ENCODE data around the gene ALB. TPM values are rescaled to one million over a fixed set of nuclear protein-coding genes. Genes with fewer than 3 reads are reported as not detected.
A peak's percentile ranks its signal among the peaks of the same experiment; 100 is the strongest.

ALB gene
- total and polyA plus RNA-seq, 2 donors (not counting 1 experiment from before 2014, with no cell fraction given), result 0.03 TPM; not detected in 1

DNA sequence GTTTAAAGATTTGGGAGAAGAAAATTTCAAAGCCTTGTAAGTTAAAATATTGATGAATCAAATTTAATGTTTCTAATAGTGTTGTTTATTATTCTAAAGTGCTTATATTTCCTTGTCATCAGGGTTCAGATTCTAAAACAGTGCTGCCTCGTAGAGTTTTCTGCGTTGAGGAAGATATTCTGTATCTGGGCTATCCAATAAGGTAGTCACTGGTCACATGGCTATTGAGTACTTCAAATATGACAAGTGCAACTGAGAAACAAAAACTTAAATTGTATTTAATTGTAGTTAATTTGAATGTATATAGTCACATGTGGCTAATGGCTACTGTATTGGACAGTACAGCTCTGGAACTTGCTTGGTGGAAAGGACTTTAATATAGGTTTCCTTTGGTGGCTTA is 1.1 kb downstream of the ALB start:
- H3K36me3 ChIP-seq (ENCODE audit: control insufficient read depth, insufficient read depth, low read length), result no peaks in the 10 kb centered on the region
- DNase-seq (ENCODE audit: low read depth in 2 of 2), result no peak
- H3K79me2 ChIP-seq (ENCODE audit: control insufficient read depth, insufficient read depth, low read length), result no peaks in the 10 kb centered on the region
- no peak overlapping the region for H3K9ac ChIP-seq (ENCODE audit: insufficient read depth, low read length)
- H3K4me3 ChIP-seq (replicated peaks in 1 of 4; ENCODE audit: control extremely low read depth in 1 of 4, insufficient read depth in 1 of 4, low read depth in 3 of 4, low read length in 4 of 4), result no peak overlapping the region
- H3K27ac ChIP-seq (ENCODE audit: insufficient read depth, low read length), result no peak overlapping the region
- no peaks in the 10 kb centered on the region for H3K4me1 ChIP-seq (ENCODE audit: control insufficient read depth, extremely low read depth, insufficient read depth, low read length)
- no peaks in the 10 kb centered on the region for H4K20me1 ChIP-seq (ENCODE audit: control insufficient read depth, extremely low read depth, insufficient read depth, low read length)
- H3K4me2 ChIP-seq (ENCODE audit: extremely low read depth, insufficient read depth, low read length), result no peak overlapping the region
- no peak overlapping the region for H2AFZ ChIP-seq (ENCODE audit: low read length)
- no peaks in the 10 kb centered on the region for H3K27me3 ChIP-seq (ENCODE audit: control insufficient read depth, insufficient read depth, low read length)
- TF ChIP-seq, protein P1, sequence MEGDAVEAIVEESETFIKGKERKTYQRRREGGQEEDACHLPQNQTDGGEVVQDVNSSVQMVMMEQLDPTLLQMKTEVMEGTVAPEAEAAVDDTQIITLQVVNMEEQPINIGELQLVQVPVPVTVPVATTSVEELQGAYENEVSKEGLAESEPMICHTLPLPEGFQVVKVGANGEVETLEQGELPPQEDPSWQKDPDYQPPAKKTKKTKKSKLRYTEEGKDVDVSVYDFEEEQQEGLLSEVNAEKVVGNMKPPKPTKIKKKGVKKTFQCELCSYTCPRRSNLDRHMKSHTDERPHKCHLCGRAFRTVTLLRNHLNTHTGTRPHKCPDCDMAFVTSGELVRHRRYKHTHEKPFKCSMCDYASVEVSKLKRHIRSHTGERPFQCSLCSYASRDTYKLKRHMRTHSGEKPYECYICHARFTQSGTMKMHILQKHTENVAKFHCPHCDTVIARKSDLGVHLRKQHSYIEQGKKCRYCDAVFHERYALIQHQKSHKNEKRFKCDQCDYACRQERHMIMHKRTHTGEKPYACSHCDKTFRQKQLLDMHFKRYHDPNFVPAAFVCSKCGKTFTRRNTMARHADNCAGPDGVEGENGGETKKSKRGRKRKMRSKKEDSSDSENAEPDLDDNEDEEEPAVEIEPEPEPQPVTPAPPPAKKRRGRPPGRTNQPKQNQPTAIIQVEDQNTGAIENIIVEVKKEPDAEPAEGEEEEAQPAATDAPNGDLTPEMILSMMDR (conservative IDR thresholded peaks at IDR 0.05 in 1 of 2, IDR thresholded peaks at IDR 0.05 in 1 of 2; ENCODE audit: low read depth in 1 of 2, low read length in 2 of 2), result no peak
- no peak for TF ChIP-seq EZH2 (IDR thresholded peaks at IDR 0.05; ENCODE audit: low read length, missing control alignments)
- H3K9me3 ChIP-seq (ENCODE audit: control insufficient read depth, insufficient read depth, low read depth, low read length), result no peaks in the 10 kb centered on the region

DNA sequence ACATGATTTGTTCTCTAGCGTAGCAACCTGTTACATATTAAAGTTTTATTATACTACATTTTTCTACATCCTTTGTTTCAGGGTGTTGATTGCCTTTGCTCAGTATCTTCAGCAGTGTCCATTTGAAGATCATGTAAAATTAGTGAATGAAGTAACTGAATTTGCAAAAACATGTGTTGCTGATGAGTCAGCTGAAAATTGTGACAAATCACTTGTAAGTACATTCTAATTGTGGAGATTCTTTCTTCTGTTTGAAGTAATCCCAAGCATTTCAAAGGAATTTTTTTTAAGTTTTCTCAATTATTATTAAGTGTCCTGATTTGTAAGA is 2.4 kb downstream of the ALB start:
- Histone ChIP-seq H3K4me1 (ENCODE audit: control insufficient read depth, extremely low read depth, insufficient read depth, low read length) (no peaks in the 10 kb centered on the region), H3K4me2 (ENCODE audit: extremely low read depth, insufficient read depth, low read length) (no peak overlapping the region), H3K27me3 (ENCODE audit: control insufficient read depth, insufficient read depth, low read length) (no peaks in the 10 kb centered on the region), H3K9ac (ENCODE audit: insufficient read depth, low read length) (no peak overlapping the region), H3K27ac (ENCODE audit: insufficient read depth, low read length) (no peak overlapping the region), H4K20me1 (ENCODE audit: control insufficient read depth, extremely low read depth, insufficient read depth, low read length) (no peaks in the 10 kb centered on the region), H3K36me3 (ENCODE audit: control insufficient read depth, insufficient read depth, low read length) (no peaks in the 10 kb centered on the region), H3K4me3 (replicated peaks in 1 of 4; ENCODE audit: control extremely low read depth in 1 of 4, insufficient read depth in 1 of 4, low read depth in 3 of 4, low read length in 4 of 4) (no peak overlapping the region), H2AFZ (ENCODE audit: low read length) (no peak overlapping the region), H3K9me3 (ENCODE audit: control insufficient read depth, insufficient read depth, low read depth, low read length) (no peaks in the 10 kb centered on the region), H3K79me2 (ENCODE audit: control insufficient read depth, insufficient read depth, low read length) (no peaks in the 10 kb centered on the region)
- TF ChIP-seq, protein P1 (conservative IDR thresholded peaks at IDR 0.05 in 1 of 2, IDR thresholded peaks at IDR 0.05 in 1 of 2; ENCODE audit: low read depth in 1 of 2, low read length in 2 of 2), result no peak
- TF ChIP-seq EZH2 (IDR thresholded peaks at IDR 0.05; ENCODE audit: low read length, missing control alignments), result no peak
- peak in 1 of 2 donors; percentile 9 for DNase-seq (ENCODE audit: low read depth in 2 of 2)

DNA sequence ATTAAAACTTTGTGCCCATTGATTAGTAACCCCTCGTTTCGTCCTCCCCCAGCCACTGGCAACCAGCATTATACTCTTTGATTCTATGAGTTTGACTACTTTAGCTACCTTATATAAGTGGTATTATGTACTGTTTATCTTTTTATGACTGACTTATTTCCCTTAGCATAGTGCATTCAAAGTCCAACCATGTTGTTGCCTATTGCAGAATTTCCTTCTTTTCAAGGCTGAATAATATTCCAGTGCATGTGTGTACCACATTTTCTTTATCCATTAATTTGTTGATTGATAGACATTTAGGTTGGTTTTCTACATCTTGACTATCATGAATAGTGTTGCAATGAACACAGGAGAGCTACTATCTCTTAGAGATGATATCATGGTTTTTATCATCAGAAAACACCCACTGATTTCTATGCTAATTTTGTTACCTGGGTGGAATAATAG is 3.2 kb downstream of the ALB start:
- no peaks in the 10 kb centered on the region for H3K4me1 ChIP-seq (ENCODE audit: control insufficient read depth, extremely low read depth, insufficient read depth, low read length)
- no peaks in the 10 kb centered on the region for H3K79me2 ChIP-seq (ENCODE audit: control insufficient read depth, insufficient read depth, low read length)
- H4K20me1 ChIP-seq (ENCODE audit: control insufficient read depth, extremely low read depth, insufficient read depth, low read length), result no peaks in the 10 kb centered on the region
- no peaks in the 10 kb centered on the region for H3K36me3 ChIP-seq (ENCODE audit: control insufficient read depth, insufficient read depth, low read length)
- H3K27me3 ChIP-seq (ENCODE audit: control insufficient read depth, insufficient read depth, low read length), result no peaks in the 10 kb centered on the region
- no peak for TF ChIP-seq EZH2 (IDR thresholded peaks at IDR 0.05; ENCODE audit: low read length, missing control alignments)
- TF ChIP-seq, protein P1 (conservative IDR thresholded peaks at IDR 0.05 in 1 of 2, IDR thresholded peaks at IDR 0.05 in 1 of 2; ENCODE audit: low read depth in 1 of 2, low read length in 2 of 2), result no peak
- no peak overlapping the region for H3K4me3 ChIP-seq (replicated peaks in 1 of 4; ENCODE audit: control extremely low read depth in 1 of 4, insufficient read depth in 1 of 4, low read depth in 3 of 4, low read length in 4 of 4)
- no peak for DNase-seq (ENCODE audit: low read depth in 2 of 2)
- H3K9me3 ChIP-seq (ENCODE audit: control insufficient read depth, insufficient read depth, low read depth, low read length), result no peaks in the 10 kb centered on the region
- no peak overlapping the region for H3K27ac ChIP-seq (ENCODE audit: insufficient read depth, low read length)
- H3K9ac ChIP-seq (ENCODE audit: insufficient read depth, low read length), result no peak overlapping the region
- H3K4me2 ChIP-seq (ENCODE audit: extremely low read depth, insufficient read depth, low read length), result no peak overlapping the region
- no peak overlapping the region for H2AFZ ChIP-seq (ENCODE audit: low read length)
